Measurements from ENCODE around the gene TRMT6.

Gene TRMT6

DNA sequence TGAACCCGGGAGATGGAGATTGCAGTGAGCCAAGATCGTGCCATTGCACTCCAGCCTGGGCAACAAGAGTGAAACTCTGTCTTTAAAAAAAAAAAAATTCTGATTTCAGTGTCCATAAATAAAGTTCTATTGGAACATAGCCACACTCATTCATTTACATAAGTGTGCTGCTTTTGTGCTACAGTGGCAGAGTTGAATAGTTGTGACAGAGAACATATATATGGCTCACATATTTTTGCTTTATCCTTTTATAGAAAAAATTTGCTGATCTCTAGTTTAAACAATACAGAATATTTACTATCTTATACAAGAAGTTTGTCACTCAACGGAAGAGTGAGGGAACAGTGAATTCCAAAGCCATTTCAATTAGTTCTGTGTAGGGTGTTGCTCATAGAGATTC is 18.1 kb upstream of the TRMT6 start:
- DNase-seq (ENCODE audit: low read depth, low spot score) = no peak
- TF ChIP-seq, protein P1, sequence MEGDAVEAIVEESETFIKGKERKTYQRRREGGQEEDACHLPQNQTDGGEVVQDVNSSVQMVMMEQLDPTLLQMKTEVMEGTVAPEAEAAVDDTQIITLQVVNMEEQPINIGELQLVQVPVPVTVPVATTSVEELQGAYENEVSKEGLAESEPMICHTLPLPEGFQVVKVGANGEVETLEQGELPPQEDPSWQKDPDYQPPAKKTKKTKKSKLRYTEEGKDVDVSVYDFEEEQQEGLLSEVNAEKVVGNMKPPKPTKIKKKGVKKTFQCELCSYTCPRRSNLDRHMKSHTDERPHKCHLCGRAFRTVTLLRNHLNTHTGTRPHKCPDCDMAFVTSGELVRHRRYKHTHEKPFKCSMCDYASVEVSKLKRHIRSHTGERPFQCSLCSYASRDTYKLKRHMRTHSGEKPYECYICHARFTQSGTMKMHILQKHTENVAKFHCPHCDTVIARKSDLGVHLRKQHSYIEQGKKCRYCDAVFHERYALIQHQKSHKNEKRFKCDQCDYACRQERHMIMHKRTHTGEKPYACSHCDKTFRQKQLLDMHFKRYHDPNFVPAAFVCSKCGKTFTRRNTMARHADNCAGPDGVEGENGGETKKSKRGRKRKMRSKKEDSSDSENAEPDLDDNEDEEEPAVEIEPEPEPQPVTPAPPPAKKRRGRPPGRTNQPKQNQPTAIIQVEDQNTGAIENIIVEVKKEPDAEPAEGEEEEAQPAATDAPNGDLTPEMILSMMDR (IDR thresholded peaks at IDR 0.05; ENCODE audit: low read depth, low read length) = no peak
- in situ Hi-C loops (cut with HindIII; ENCODE audit: low sequenced_read_pairs) = no loop called here
- no peak overlapping the region for H3K4me3 ChIP-seq (ENCODE audit: low read depth, low read length)

DNA sequence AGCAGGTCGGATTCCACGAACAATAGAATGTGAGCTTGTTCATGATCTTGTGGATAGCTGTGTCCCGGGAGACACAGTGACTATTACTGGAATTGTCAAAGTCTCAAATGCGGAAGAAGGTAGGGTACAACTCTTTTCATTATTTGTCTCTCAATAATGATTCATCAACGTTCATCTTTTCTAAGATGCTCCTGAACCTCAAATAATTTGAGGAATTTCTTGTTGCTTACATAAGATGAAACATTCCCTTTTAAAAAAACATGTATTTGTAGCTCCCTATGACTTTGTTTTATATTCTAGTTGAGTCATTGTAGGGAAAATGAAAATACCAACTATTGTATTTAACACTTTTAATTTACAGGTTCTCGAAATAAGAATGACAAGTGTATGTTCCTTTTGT is 17.1 kb upstream of the TRMT6 start:
- H3K4me3 ChIP-seq (ENCODE audit: low read depth, low read length) = no peak overlapping the region
- TF ChIP-seq, protein P1 (IDR thresholded peaks at IDR 0.05; ENCODE audit: low read depth, low read length) = no peak
- in situ Hi-C loops (cut with HindIII; ENCODE audit: low sequenced_read_pairs) = no loop called here
- DNase-seq (ENCODE audit: low read depth, low spot score) = no peak

DNA sequence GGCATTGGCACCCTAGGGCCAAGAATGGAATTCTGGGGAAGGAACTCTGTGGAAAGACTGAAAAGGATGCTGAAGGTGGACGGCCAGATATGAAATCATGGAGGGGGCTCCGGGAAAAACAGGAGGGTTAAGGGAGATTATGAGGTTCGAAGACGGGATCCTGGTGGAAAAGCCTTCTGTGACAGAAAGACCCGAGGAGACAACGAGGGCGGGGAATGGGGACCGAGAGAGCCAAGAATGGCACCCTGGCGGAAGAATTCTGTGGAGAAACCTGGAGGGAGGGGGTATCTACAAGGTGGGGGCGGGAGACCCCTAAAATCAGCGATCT is 426 bp downstream of the TRMT6 start:
- TF ChIP-seq, protein P1 (IDR thresholded peaks at IDR 0.05; ENCODE audit: low read depth, low read length) = no peak
- in situ Hi-C loops (cut with HindIII; ENCODE audit: low sequenced_read_pairs) = no loop called here

DNA sequence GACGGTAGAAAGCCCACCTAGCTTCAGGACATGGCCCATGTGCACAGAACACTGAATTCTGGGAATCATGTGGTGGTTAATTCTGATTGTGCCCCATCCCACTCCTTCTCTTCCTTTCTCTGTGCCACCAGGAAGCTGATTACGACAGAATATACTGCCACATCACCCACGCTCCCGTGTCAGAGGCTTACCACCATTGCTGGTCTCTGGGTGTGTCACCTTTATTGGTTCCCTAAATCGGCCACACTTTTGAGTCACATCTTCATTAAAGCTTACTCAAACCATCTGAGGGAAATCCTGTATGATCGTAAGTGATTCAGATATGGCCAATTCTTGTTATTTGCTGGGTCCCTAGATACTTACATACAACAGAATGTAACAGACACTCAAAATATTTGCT is 3.1 kb downstream of the TRMT6 start:
- no peak overlapping the region for H3K4me3 ChIP-seq (ENCODE audit: low read depth, low read length)
- TF ChIP-seq, protein P1 (IDR thresholded peaks at IDR 0.05; ENCODE audit: low read depth, low read length) = no peak
- DNase-seq (ENCODE audit: low read depth, low spot score) = no peak
- in situ Hi-C loops (cut with HindIII; ENCODE audit: low sequenced_read_pairs) = no loop called here

More for the DNA sequence above, 426 bp downstream of the TRMT6 start:
- DNase-seq (ENCODE audit: low read depth, low spot score) = no peak
- peak overlapping the region; percentile 88 for H3K4me3 ChIP-seq (ENCODE audit: low read depth, low read length)

DNA sequence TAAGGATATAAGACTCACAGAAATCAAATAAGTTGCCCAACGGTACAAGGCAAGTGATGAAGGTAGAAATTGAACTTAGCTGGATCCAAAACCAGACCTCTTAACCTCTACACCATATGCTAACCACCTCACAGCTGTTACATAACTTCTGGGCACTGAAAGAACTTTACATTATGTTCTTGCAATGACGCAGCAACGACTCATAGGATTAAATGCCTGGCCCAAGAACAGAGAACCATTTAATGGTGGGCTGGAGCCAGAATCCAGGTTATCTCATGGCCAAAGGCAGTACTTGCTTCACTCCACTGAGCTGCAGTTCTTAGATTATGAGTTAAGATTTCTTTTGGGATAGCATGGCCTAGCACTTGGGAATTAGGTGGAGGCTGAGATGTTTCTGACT is 4.4 kb downstream of the TRMT6 start:
- no peak overlapping the region for H3K4me3 ChIP-seq (ENCODE audit: low read depth, low read length)
- TF ChIP-seq, protein P1 (IDR thresholded peaks at IDR 0.05; ENCODE audit: low read depth, low read length) = no peak
- peak; percentile 71 for DNase-seq (ENCODE audit: low read depth, low spot score)
- in situ Hi-C loops (cut with HindIII; ENCODE audit: low sequenced_read_pairs) = no loop called here

DNA sequence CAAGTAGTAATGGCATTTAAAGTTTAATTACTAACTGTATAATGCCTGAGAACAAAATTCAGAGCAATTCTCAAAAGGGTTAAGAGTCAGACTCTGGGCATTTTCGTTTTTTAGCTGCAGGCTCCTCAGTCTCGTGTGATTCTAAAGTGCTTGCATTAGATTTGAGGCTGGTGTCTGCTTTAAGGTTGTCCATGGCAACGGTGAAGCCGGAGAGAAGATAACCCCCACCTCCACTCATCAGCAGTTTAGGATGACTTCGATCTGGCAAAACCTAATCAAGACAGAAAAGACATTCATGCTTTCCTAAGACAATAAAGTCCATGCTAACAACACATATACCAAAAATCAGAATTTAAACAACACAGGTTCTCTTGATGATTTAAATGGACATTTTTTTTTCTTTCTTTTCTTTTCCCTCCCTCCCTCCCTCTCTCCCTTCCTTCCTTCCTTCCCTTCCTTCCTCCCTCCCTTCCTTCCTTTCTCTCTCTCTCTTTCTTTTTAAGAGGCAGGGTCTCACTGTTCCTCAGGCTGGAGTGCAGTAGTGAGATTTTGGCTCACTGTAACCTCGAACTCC is 11.8 kb downstream of the TRMT6 start:
- H3K4me3 ChIP-seq (ENCODE audit: low read depth, low read length) = no peak overlapping the region
- TF ChIP-seq, protein P1 (IDR thresholded peaks at IDR 0.05; ENCODE audit: low read depth, low read length) = no peak
- in situ Hi-C loops (cut with HindIII; ENCODE audit: low sequenced_read_pairs) = no loop called here
- no peak for DNase-seq (ENCODE audit: low read depth, low spot score)

DNA sequence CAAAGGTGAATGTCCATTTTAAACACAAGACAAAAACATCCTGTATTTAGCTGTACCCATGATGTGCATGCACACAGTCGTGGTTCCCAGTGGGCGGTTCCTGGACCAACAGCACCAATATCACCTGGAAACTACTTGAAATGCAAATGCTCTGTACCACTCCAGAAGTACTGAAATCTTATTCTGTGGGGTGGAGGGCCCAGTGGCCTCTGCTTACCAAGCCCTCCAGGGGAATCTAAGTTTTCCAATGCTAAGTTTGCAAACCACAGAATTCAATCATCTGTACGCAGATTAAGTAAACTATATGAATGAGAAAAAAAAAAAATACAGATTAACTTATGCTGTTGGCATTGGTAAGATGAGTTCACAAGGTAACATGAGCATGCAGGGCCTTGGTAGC is 14.1 kb downstream of the TRMT6 start:
- DNase-seq (ENCODE audit: low read depth, low spot score) = no peak
- in situ Hi-C loops (cut with HindIII; ENCODE audit: low sequenced_read_pairs) = no loop called here
- no peak overlapping the region for H3K4me3 ChIP-seq (ENCODE audit: low read depth, low read length)
- TF ChIP-seq, protein P1 (IDR thresholded peaks at IDR 0.05; ENCODE audit: low read depth, low read length) = no peak
